Activated CD8-positive, alpha-beta T cell treated with anti-CD3 and anti-CD28 coated beads for 36 hours (primary cell): Measurements from ENCODE around the gene THADA. TPM values are rescaled to one million over a fixed set of nuclear protein-coding genes. Genes with fewer than 3 reads are reported as not detected.

ENCODE experiments used
- ATAC-seq: fragments of 200-7000 bp; cut with Tn5 transposase; one replicate; pipeline ENCODE4 v1.10.0; 2021; ENCODE audit warnings: mild to moderate bottlenecking, moderate library complexity
- CTCF ChIA-PET: fragments of 350-600 bp; sonication (Branson Sonifier 250); formaldehyde crosslinking; loops from one replicate; lab custom pipeline; 2021; ENCODE audit warnings: antibody characterized with exemption; lab: Charles Lee
- POLR2A ChIA-PET: fragments of 350-600 bp; sonication (Branson Sonifier 250); formaldehyde crosslinking; loops from one replicate; lab custom pipeline; 2021; ENCODE audit warnings: antibody characterized with exemption; lab: Charles Lee
- DNase-seq: peaks from one replicate; pipeline ENCODE4 v3.0.0-alpha.2; 2020
- H3K27ac Mint-ChIP-seq: one replicate; pipeline ENCODE4 v1.8.0; 2021; ENCODE audit warnings: mild to moderate bottlenecking, mixed read lengths
- H3K27me3 Mint-ChIP-seq: one replicate; pipeline ENCODE4 v1.8.0; 2021; ENCODE audit warnings: mixed read lengths
- H3K36me3 Mint-ChIP-seq: one replicate; pipeline ENCODE4 v1.8.0; 2021; ENCODE audit warnings: low read depth, mixed read lengths
- H3K4me1 Mint-ChIP-seq: one replicate; pipeline ENCODE4 v1.8.0; 2021; ENCODE audit warnings: low read depth, mixed read lengths
- H3K4me3 Mint-ChIP-seq: one replicate; pipeline ENCODE4 v1.8.0; 2021; ENCODE audit warnings: mild to moderate bottlenecking, moderate library complexity, mixed read lengths
- H3K9me3 Mint-ChIP-seq: one replicate; pipeline ENCODE4 v1.8.0; 2021; ENCODE audit warnings: mixed read lengths
- CTCF ChIP-seq: fragments of 200-600 bp; IDR thresholded peaks from one replicate; pipeline ENCODE4 v1.8.0; 2022; ENCODE audit warnings: antibody characterized with exemption, mild to moderate bottlenecking
- intact Hi-C: fragments of 100-400 bp; cut with micrococcal nuclease; formaldehyde crosslinking; loops from one replicate; pipeline ENCODE4 v1.10.0; 2022
- total RNA-seq, 2 experiments: library from RNA; stranded (reverse); gene quantifications; one replicate each; pipeline ENCODE4 v1.2.3, GENCODE V29; 2021

Gene THADA
- total RNA-seq, 2 experiments from 2014 or later, result 31.3 to 31.6 TPM

- ATAC-seq (no peak), DNase-seq (no peak)
- intact Hi-C loops, result no loop called here
- Mint-ChIP-seq H3K4me3 (no peak overlapping the region), H3K9me3 (no peaks in the 10 kb centered on the region), H3K4me1 (peaks cover 6% of the 10 kb centered on the region), H3K36me3 (peaks cover 26% of the 10 kb centered on the region), H3K27ac (no peak overlapping the region), H3K27me3 (no peaks in the 10 kb centered on the region)
- ChIA-PET CTCF (no interaction called here), POLR2A (interaction anchor here (0.6 kb wide), 1 partner anchor 19 kb away, joined by 3 read pairs; no protein-coding TSS in a partner anchor)
- no peak for TF ChIP-seq CTCF
Observed at GRCh38 chr2:43455296-43455695, 140.5 kb downstream of the THADA start.

DNA sequence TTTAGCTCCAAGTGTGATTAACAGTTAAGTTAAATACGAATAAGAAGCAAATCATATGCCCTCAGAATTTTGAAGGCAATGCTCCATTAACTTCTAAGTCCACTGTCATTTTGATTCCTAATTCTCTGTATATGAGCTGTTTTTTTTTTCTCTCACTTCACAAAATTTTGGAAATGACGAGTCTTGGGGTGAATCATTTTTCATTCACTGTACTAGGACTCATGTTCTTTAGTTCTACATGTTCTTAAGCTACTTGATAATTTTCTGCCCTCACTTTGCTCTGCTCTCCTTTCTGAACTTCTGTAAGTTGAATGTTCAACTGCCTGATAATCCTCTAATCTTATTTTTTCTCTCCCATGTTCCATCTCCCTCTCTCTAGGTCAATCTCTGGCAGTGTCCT lies 141.0 kb downstream of the THADA start:
- DNase-seq (no peak), ATAC-seq (no peak)
- Mint-ChIP-seq H3K9me3 (no peaks in the 10 kb centered on the region), H3K4me3 (no peak overlapping the region), H3K4me1 (peaks cover 6% of the 10 kb centered on the region), H3K36me3 (peaks cover 27% of the 10 kb centered on the region), H3K27me3 (no peaks in the 10 kb centered on the region), H3K27ac (no peak overlapping the region)
- ChIA-PET POLR2A (interaction anchor here (0.6 kb wide), 1 partner anchor 18 kb away, joined by 3 read pairs; no protein-coding TSS in a partner anchor), CTCF (no interaction called here)
- no peak for TF ChIP-seq CTCF
- intact Hi-C loops, result no loop called here

- peaks cover 6% of the 10 kb centered on the region for H3K4me1 Mint-ChIP-seq
- CTCF ChIA-PET, result interaction anchor here (0.9 kb wide), 1 partner anchor 51 kb away, joined by 3 read pairs; no protein-coding TSS in a partner anchor
- DNase-seq, result no peak
Observed at GRCh38 chr2:43453179-43454170, 142.4 kb downstream of the THADA start.

DNA sequence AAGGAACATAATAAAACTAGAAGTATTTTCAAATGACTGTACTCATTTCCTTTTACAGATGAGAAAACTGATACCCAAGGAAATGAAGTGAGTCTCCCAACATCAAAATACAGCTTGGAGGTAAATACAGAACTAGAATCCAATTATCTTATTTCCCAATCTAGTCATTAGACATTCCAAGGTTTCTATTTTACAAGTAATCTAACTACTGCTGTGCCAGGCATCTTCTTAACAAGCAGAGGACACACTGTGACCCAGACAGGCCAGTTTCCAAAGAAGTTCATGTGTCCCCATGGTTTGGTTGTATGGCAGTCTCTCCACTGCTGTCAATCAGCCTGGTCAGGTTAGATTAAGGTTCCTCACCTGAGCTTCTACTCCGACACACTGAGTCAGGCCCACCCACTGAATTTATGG lies 143.5 kb downstream of the THADA start:
- no peak overlapping the region for H3K27ac Mint-ChIP-seq
- H3K36me3 Mint-ChIP-seq, result peaks cover 28% of the 10 kb centered on the region
- intact Hi-C loops, result no loop called here
- no peak overlapping the region for H3K4me3 Mint-ChIP-seq
- CTCF ChIA-PET, result no interaction called here
- TF ChIP-seq CTCF, result no peak
- H3K27me3 Mint-ChIP-seq, result no peaks in the 10 kb centered on the region
- DNase-seq (no peak), ATAC-seq (no peak)
- no peaks in the 10 kb centered on the region for H3K9me3 Mint-ChIP-seq
- POLR2A ChIA-PET, result no interaction called here
- H3K4me1 Mint-ChIP-seq, result peaks cover 6% of the 10 kb centered on the region

More at GRCh38 chr2:43453179-43454170, 142.4 kb downstream of the THADA start:
- Mint-ChIP-seq H3K4me3 (no peak overlapping the region), H3K27me3 (no peaks in the 10 kb centered on the region), H3K9me3 (no peaks in the 10 kb centered on the region), H3K27ac (no peak overlapping the region), H3K36me3 (peaks cover 30% of the 10 kb centered on the region)
- POLR2A ChIA-PET, result no interaction called here
- TF ChIP-seq CTCF, result no peak
- intact Hi-C loops, result no loop called here
- ATAC-seq, result no peak

- TF ChIP-seq CTCF, result no peak
- H3K36me3 Mint-ChIP-seq, result peaks cover 38% of the 10 kb centered on the region
- no peak overlapping the region for H3K4me3 Mint-ChIP-seq
- DNase-seq, result no peak
- ChIA-PET POLR2A (no interaction called here), CTCF (interaction anchor here (1.8 kb wide), 1 partner anchor 10 kb away, joined by 5 read pairs; no protein-coding TSS in a partner anchor)
- no peak for ATAC-seq
- no peaks in the 10 kb centered on the region for H3K9me3 Mint-ChIP-seq
- intact Hi-C loops, result no loop called here
- peaks cover 4% of the 10 kb centered on the region for H3K4me1 Mint-ChIP-seq
- H3K27me3 Mint-ChIP-seq, result no peaks in the 10 kb centered on the region
- no peak overlapping the region for H3K27ac Mint-ChIP-seq
Observed at GRCh38 chr2:43450617-43451016, 145.2 kb downstream of the THADA start.
